H9 (cell line): ENCODE data around the gene DIAPH3. TPM values are rescaled to one million over a fixed set of nuclear protein-coding genes. Genes with fewer than 3 reads are reported as not detected.
A peak's percentile ranks its signal among the peaks of the same experiment; 100 is the strongest.

Source experiments
- DNase-seq: peaks from one replicate; pipeline ENCODE4 v3.0.0-alpha.2; 2017
- H2AFZ ChIP-seq: one replicate; pipeline ENCODE4 v1.6.1; 2013; ENCODE audit warnings: mild to moderate bottlenecking, low read length, control low read depth, moderate library complexity
- H2AK5ac ChIP-seq: 2 replicates; pipeline ENCODE4 v1.6.1; 2013; ENCODE audit warnings: low read length, control low read depth, mixed read lengths; ENCODE audit not compliant: insufficient read length
- H2BK120ac ChIP-seq: one replicate; pipeline ENCODE4 v1.6.1; 2013; ENCODE audit warnings: low read depth, mild to moderate bottlenecking, low read length, control low read depth, inconsistent platforms; ENCODE audit not compliant: poor library complexity, severe bottlenecking
- H2BK12ac ChIP-seq: 2 replicates; pipeline ENCODE4 v1.6.1; 2013; ENCODE audit warnings: low read length, control low read depth, mixed read lengths, low read depth; ENCODE audit not compliant: insufficient read length
- H2BK15ac ChIP-seq: 2 replicates; pipeline ENCODE4 v1.6.1; 2013; ENCODE audit warnings: low read depth, low read length, control low read depth
- H2BK20ac ChIP-seq: one replicate; pipeline ENCODE4 v1.6.1; 2013; ENCODE audit warnings: low read depth, mild to moderate bottlenecking, low read length, control low read depth, inconsistent platforms; ENCODE audit not compliant: poor library complexity, severe bottlenecking
- H2BK5ac ChIP-seq: 2 replicates; pipeline ENCODE4 v1.6.1; 2013; ENCODE audit warnings: low read length, control low read depth, mixed read lengths; ENCODE audit not compliant: insufficient read length
- H3K14ac ChIP-seq: 2 replicates; pipeline ENCODE4 v1.6.1; 2013; ENCODE audit warnings: low read length, control low read depth; ENCODE audit not compliant: insufficient read depth
- H3K18ac ChIP-seq: 2 replicates; pipeline ENCODE4 v1.6.1; 2013; ENCODE audit warnings: low read depth, mild to moderate bottlenecking, mixed read lengths, low read length, control low read depth; ENCODE audit not compliant: insufficient read length
- H3K23ac ChIP-seq: 2 replicates; pipeline ENCODE4 v1.6.1; 2013; ENCODE audit warnings: low read length, control low read depth, mixed read lengths, low read depth; ENCODE audit not compliant: insufficient read length
- H3K23me2 ChIP-seq: 2 replicates; pipeline ENCODE4 v1.6.1; 2013; ENCODE audit warnings: low read depth, mild to moderate bottlenecking, mixed read lengths, low read length, control low read depth; ENCODE audit not compliant: insufficient read length, poor library complexity, severe bottlenecking
- H3K27ac ChIP-seq: 2 replicates; pipeline ENCODE4 v1.5.1; 2013; ENCODE audit warnings: low read length, control low read depth, mixed read lengths, low read depth; ENCODE audit not compliant: insufficient read length
- H3K27me3 ChIP-seq: 2 replicates; pipeline ENCODE4 v1.6.1; 2013; ENCODE audit warnings: low read length, control low read depth, inconsistent platforms; ENCODE audit not compliant: insufficient read depth
- H3K4ac ChIP-seq: 2 replicates; pipeline ENCODE4 v1.6.1; 2013; ENCODE audit warnings: low read depth, mild to moderate bottlenecking, control low read depth, inconsistent platforms, low read length, moderate library complexity
- H3K4me1 ChIP-seq: 2 replicates; pipeline ENCODE4 v1.6.1; 2013; ENCODE audit warnings: low read length, control low read depth, inconsistent platforms; ENCODE audit not compliant: insufficient read depth
- H3K4me2 ChIP-seq: 2 replicates; pipeline ENCODE4 v1.6.1; 2013; ENCODE audit warnings: low read length, control low read depth, mixed read lengths; ENCODE audit not compliant: insufficient read length, insufficient read depth
- H3K56ac ChIP-seq: 2 replicates; pipeline ENCODE4 v1.6.1; 2013; ENCODE audit warnings: low read depth, mild to moderate bottlenecking, mixed read lengths, low read length, control low read depth; ENCODE audit not compliant: insufficient read length
- H3K79me1 ChIP-seq: 2 replicates; pipeline ENCODE4 v1.6.1; 2013; ENCODE audit warnings: low read depth, mild to moderate bottlenecking, moderate library complexity, low read length, control low read depth, inconsistent platforms; ENCODE audit not compliant: insufficient read depth, poor library complexity, severe bottlenecking
- H3K79me2 ChIP-seq: 2 replicates; pipeline ENCODE4 v1.6.1; 2013; ENCODE audit warnings: low read length, control low read depth, inconsistent platforms; ENCODE audit not compliant: insufficient read depth
- H3K9ac ChIP-seq: 2 replicates; pipeline ENCODE4 v1.6.1; 2013; ENCODE audit warnings: low read length, control low read depth, mixed read lengths; ENCODE audit not compliant: insufficient read length; ENCODE audit errors: extremely low read depth
- H3K9me3 ChIP-seq: one replicate; pipeline ENCODE4 v1.6.1; 2013; ENCODE audit warnings: low read depth, low read length, inconsistent platforms; ENCODE audit not compliant: control insufficient read depth
- H3T11ph ChIP-seq: one replicate; pipeline ENCODE4 v1.6.1; 2013; ENCODE audit warnings: mild to moderate bottlenecking, low read length, control low read depth, inconsistent platforms
- H4K20me1 ChIP-seq: one replicate; pipeline ENCODE4 v1.6.1; 2013; ENCODE audit not compliant: control insufficient read depth, insufficient read length, insufficient read depth
- H4K5ac ChIP-seq: 2 replicates; pipeline ENCODE4 v1.6.1; 2013; ENCODE audit warnings: low read depth, mild to moderate bottlenecking, mixed read lengths, low read length, control low read depth; ENCODE audit not compliant: insufficient read length
- H4K8ac ChIP-seq: replicated peaks from 2 replicates; pipeline ENCODE4 v1.6.1; 2013; ENCODE audit warnings: low read length, control low read depth, mixed read lengths, low read depth; ENCODE audit not compliant: insufficient read length
- H4K91ac ChIP-seq: 2 replicates; pipeline ENCODE4 v1.6.1; 2013; ENCODE audit warnings: low read depth, mild to moderate bottlenecking, moderate library complexity, mixed read lengths, low read length, control low read depth; ENCODE audit not compliant: insufficient read length
- H3K27ac Mint-ChIP-seq, 3 experiments: 2 replicates in 2 of 3; 3 replicates in 1 of 3; pipeline ENCODE4 v1.8.0; 2020 to 2021; ENCODE audit warnings: mixed read lengths in 3 of 3, mild to moderate bottlenecking in 1 of 3, moderate library complexity in 1 of 3
- H3K27me3 Mint-ChIP-seq: 2 replicates; pipeline ENCODE4 v1.8.0; 2021; ENCODE audit warnings: low read depth, mild to moderate bottlenecking, moderate library complexity, mixed read lengths
- H3K36me3 Mint-ChIP-seq, 3 experiments: 2 replicates in 2 of 3; 3 replicates in 1 of 3; pipeline ENCODE4 v1.8.0; 2020 to 2021; ENCODE audit warnings: low read depth in 3 of 3, mixed read lengths in 3 of 3; ENCODE audit not compliant: insufficient read depth in 1 of 3
- H3K4me1 Mint-ChIP-seq, 2 experiments: 2 replicates each; pipeline ENCODE4 v1.8.0; 2020; ENCODE audit warnings: mixed read lengths in 2 of 2
- H3K4me3 Mint-ChIP-seq, 2 experiments: 2 replicates in 1 of 2; 3 replicates in 1 of 2; pipeline ENCODE4 v1.8.0; 2020 to 2021; ENCODE audit warnings: mild to moderate bottlenecking in 2 of 2, mixed read lengths in 2 of 2, moderate library complexity in 1 of 2
- H3K9me3 Mint-ChIP-seq, 2 experiments: 2 replicates in 1 of 2; 3 replicates in 1 of 2; pipeline ENCODE4 v1.8.0; 2020; ENCODE audit warnings: mild to moderate bottlenecking in 2 of 2, mixed read lengths in 2 of 2, moderate library complexity in 1 of 2
- CTCF ChIP-seq: fragments of 200-600 bp; sonication (generic); conservative IDR thresholded peaks from 3 replicates; pipeline ENCODE4 v1.8.0; 2021; ENCODE audit warnings: antibody characterized with exemption, mild to moderate bottlenecking
- WGBS: extraction: QIAGEN DNeasy Blood & Tissue Kit; methylation state at CpG from one replicate; pipeline ENCODE4 v1.1.7; 2013; ENCODE audit warnings: missing lambda C conversion rate, low lambda C conversion rate, mixed read lengths; ENCODE audit not compliant: insufficient read length; ENCODE audit errors: extremely low coverage; 5-methylcytosine and 5-hydroxymethylcytosine counted together
- total RNA-seq: library from RNA; stranded (reverse); gene quantifications from 2 replicates; pipeline ENCODE4 v1.2.1, GENCODE V29; 2021

DIAPH3 gene
- total RNA-seq, 1 experiment from 2014 or later: 23.1 TPM

GRCh38 chr13:59835569-59835968 is 328.2 kb downstream of the DIAPH3 start:
- no peaks in the 10 kb centered on the region for H3K27me3 Mint-ChIP-seq

More at GRCh38 chr13:59835569-59835968, 328.2 kb downstream of the DIAPH3 start:
- H3K79me2 ChIP-seq: no peaks in the 10 kb centered on the region
- no peak overlapping the region for H3K56ac ChIP-seq
- Mint-ChIP-seq H3K4me1 (peaks cover 5 to 8% of the 10 kb centered on the region in 2 experiments), H3K9me3 (no peaks in the 10 kb centered on the region), H3K4me3 (no peak overlapping the region), H3K27ac (peak overlapping the region in 1 of 3 experiments; percentile 84; a peak in 2 of 7 replicates), H3K36me3 (no peaks in the 10 kb centered on the region)
- H3K18ac ChIP-seq: no peak overlapping the region
- no peaks in the 10 kb centered on the region for H4K20me1 ChIP-seq
- H3K14ac ChIP-seq: no peak overlapping the region
- H2BK120ac ChIP-seq: no peak overlapping the region
- no peak overlapping the region for H3K27ac ChIP-seq
- H3K79me1 ChIP-seq: no peaks in the 10 kb centered on the region
- no peak overlapping the region for H4K91ac ChIP-seq
- no peak overlapping the region for H4K5ac ChIP-seq
- H3T11ph ChIP-seq: no peak overlapping the region
- no peaks in the 10 kb centered on the region for H3K27me3 ChIP-seq
- H3K4me1 ChIP-seq: no peaks in the 10 kb centered on the region
- H2BK15ac ChIP-seq: no peak overlapping the region
- H3K23ac ChIP-seq: no peak overlapping the region
- no peak overlapping the region for H3K4ac ChIP-seq
- H2BK20ac ChIP-seq: no peak overlapping the region
- no peak overlapping the region for H3K4me2 ChIP-seq
- H3K9ac ChIP-seq: no peak overlapping the region
- H2BK12ac ChIP-seq: no peak overlapping the region
- DNase-seq: no peak
- no peak for TF ChIP-seq CTCF
- H3K23me2 ChIP-seq: no peaks in the 10 kb centered on the region
- H3K9me3 ChIP-seq: no peaks in the 10 kb centered on the region
- H2AFZ ChIP-seq: no peak overlapping the region
- no CpG with 5 or more reads among the region's 2 CpGs for WGBS
- no peak overlapping the region for H2BK5ac ChIP-seq
- H2AK5ac ChIP-seq: no peak overlapping the region
- H4K8ac ChIP-seq: no peak overlapping the region
